GM12872 (cell line): ENCODE results near the gene CDYL.
A peak's percentile ranks its signal among the peaks of the same experiment; 100 is the strongest.

Source experiments
- CTCF ChIP-seq: IDR thresholded peaks from 3 replicates; pipeline ENCODE4 v1.5.1; 2011; ENCODE audit warnings: low read depth, mild to moderate bottlenecking, low read length, moderate library complexity; ENCODE audit not compliant: insufficient read depth

The CDYL gene

GRCh38 chr6:4820704-4821276 lies 44.6 kb downstream of the CDYL start:
- TF ChIP-seq CTCF = no peak

- TF ChIP-seq CTCF = no peak
Measured at GRCh38 chr6:4822476-4822875, 46.3 kb downstream of the CDYL start.

GRCh38 chr6:4828187-4828698 lies 52.0 kb downstream of the CDYL start:
- no peak for TF ChIP-seq CTCF

- no peak for TF ChIP-seq CTCF
Measured at GRCh38 chr6:4829089-4829488, 52.9 kb downstream of the CDYL start.

- no peak for TF ChIP-seq CTCF
Measured at GRCh38 chr6:4840169-4840568, 64.0 kb downstream of the CDYL start.

- peak; percentile 54; the same call in 2 of the 3 replicates for TF ChIP-seq CTCF
Measured at GRCh38 chr6:4844108-4844507, 67.9 kb downstream of the CDYL start.

- TF ChIP-seq CTCF = no peak
Measured at GRCh38 chr6:4846387-4846786, 70.2 kb downstream of the CDYL start.
